Suprapubic skin (tissue), 4 donors: ENCODE measurements around the gene NRG4. TPM values are rescaled to one million over a fixed set of nuclear protein-coding genes. Genes with fewer than 3 reads are reported as not detected.

Experiments used
- DNase-seq, 2 donors: peaks; one replicate each; pipeline ENCODE4 v3.0.0-alpha.2; 2019; ENCODE audit warnings: low spot score in 2 of 2
- H3K27ac ChIP-seq: fragments of 200-600 bp; sonication (generic); one replicate; pipeline ENCODE4 v1.5.1; 2019
- H3K27me3 ChIP-seq: fragments of 200-600 bp; sonication (generic); one replicate; pipeline ENCODE4 v1.5.1; 2019
- H3K36me3 ChIP-seq: fragments of 200-600 bp; sonication (generic); one replicate; pipeline ENCODE4 v1.5.1; 2019
- H3K4me1 ChIP-seq: fragments of 200-600 bp; sonication (generic); one replicate; pipeline ENCODE4 v1.5.1; 2019
- H3K4me3 ChIP-seq: fragments of 200-600 bp; sonication (generic); one replicate; pipeline ENCODE4 v1.5.1; 2019; ENCODE audit warnings: mild to moderate bottlenecking
- H3K9me3 ChIP-seq: fragments of 200-600 bp; sonication (generic); one replicate; pipeline ENCODE4 v1.5.1; 2019
- EP300 ChIP-seq: sonication (generic); formaldehyde crosslinking; IDR thresholded peaks from one replicate; pipeline ENCODE4 v1.6.1; 2017; ENCODE audit warnings: antibody characterized with exemption
- POLR2A ChIP-seq, 2 donors: fragments of 450-650 bp; IDR thresholded peaks; one replicate each; pipeline ENCODE4 v1.6.1; 2017; ENCODE audit warnings: antibody characterized with exemption in 2 of 2, mild to moderate bottlenecking in 2 of 2, moderate library complexity in 2 of 2
- POLR2AphosphoS5 ChIP-seq, 3 donors: sonication (generic); formaldehyde crosslinking; IDR thresholded peaks; one replicate each; pipeline ENCODE4 v1.6.1; 2017; ENCODE audit warnings: antibody characterized with exemption in 3 of 3
- WGBS: methylation state at CpG from one replicate; pipeline ENCODE4 v1.1.5; 2018; 5-methylcytosine and 5-hydroxymethylcytosine counted together
- total RNA-seq, 4 donors: library from RNA; depleted of rRNA; stranded (reverse); fragments of >200 nt; gene quantifications; one replicate each; pipeline ENCODE4 v1.1.0, GENCODE V29; 2016
- TF ChIP-seq, protein P1 (sequence below), 2 donors: fragments of 200-600 bp in 1 of 2; fragments of 450-650 bp in 1 of 2; sonication (generic) in 1 of 2; IDR thresholded peaks; one replicate each; pipeline ENCODE4 v1.5.1; 2016 to 2019; ENCODE audit warnings: antibody characterized with exemption in 2 of 2, mild to moderate bottlenecking in 1 of 2, moderate library complexity in 1 of 2

The NRG4 gene
- total RNA-seq, 4 donors from 2014 or later = 0.17 to 4.6 (median 2.9) TPM

DNA sequence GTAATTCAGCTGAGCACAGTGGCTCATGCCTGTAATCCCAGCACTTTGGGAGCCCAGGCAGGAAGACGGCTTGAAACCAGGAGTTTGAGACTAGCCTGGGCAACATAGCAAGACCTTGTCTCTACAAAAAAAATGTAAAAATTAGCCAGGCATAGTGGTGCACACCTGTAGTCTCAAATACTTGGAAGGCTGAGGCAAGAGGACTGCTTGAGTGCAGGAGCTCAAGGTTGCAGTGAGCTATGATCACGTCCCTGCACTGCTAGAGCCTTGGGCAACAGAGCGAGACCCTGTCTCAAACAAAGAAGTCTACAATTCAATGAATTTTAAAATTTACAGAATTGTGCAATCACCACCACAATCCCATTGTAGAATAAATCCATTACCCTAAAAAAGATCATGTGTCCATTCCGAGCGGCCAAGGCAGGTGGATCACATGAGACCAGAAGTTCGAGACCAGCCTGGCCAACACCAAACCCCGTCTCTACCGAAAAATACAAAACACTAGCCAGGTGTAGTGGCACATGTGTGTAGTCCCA is 63.4 kb downstream of the NRG4 start:
- H3K4me1 ChIP-seq = peaks cover 5% of the 10 kb centered on the region
- TF ChIP-seq EP300 (no peak), POLR2AphosphoS5 (IDR thresholded peaks at IDR 0.05) (no peak), POLR2A (IDR thresholded peaks at IDR 0.05) (no peak)
- TF ChIP-seq, protein P1, sequence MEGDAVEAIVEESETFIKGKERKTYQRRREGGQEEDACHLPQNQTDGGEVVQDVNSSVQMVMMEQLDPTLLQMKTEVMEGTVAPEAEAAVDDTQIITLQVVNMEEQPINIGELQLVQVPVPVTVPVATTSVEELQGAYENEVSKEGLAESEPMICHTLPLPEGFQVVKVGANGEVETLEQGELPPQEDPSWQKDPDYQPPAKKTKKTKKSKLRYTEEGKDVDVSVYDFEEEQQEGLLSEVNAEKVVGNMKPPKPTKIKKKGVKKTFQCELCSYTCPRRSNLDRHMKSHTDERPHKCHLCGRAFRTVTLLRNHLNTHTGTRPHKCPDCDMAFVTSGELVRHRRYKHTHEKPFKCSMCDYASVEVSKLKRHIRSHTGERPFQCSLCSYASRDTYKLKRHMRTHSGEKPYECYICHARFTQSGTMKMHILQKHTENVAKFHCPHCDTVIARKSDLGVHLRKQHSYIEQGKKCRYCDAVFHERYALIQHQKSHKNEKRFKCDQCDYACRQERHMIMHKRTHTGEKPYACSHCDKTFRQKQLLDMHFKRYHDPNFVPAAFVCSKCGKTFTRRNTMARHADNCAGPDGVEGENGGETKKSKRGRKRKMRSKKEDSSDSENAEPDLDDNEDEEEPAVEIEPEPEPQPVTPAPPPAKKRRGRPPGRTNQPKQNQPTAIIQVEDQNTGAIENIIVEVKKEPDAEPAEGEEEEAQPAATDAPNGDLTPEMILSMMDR (IDR thresholded peaks at IDR 0.05) = no peak
- no peaks in the 10 kb centered on the region for H3K9me3 ChIP-seq
- H3K27me3 ChIP-seq = peaks cover 5% of the 10 kb centered on the region
- DNase-seq = no peak
- H3K4me3 ChIP-seq = no peak overlapping the region
- no peaks in the 10 kb centered on the region for H3K36me3 ChIP-seq
- no peak overlapping the region for H3K27ac ChIP-seq
- WGBS = 81% methylated on average over 8 of the region's 8 CpGs

GRCh38 chr15:75947092-75947491 is 65.1 kb downstream of the NRG4 start:
- peaks cover 5% of the 10 kb centered on the region for H3K27me3 ChIP-seq
- peaks cover 5% of the 10 kb centered on the region for H3K4me1 ChIP-seq
- no peak for DNase-seq
- no peaks in the 10 kb centered on the region for H3K9me3 ChIP-seq
- H3K36me3 ChIP-seq = no peaks in the 10 kb centered on the region
- no peak overlapping the region for H3K4me3 ChIP-seq
- no peak overlapping the region for H3K27ac ChIP-seq
- 31% methylated on average over 1 of the region's 1 CpG for WGBS
- TF ChIP-seq POLR2A (IDR thresholded peaks at IDR 0.05) (no peak), POLR2AphosphoS5 (IDR thresholded peaks at IDR 0.05) (no peak), EP300 (no peak)
- TF ChIP-seq, protein P1 (IDR thresholded peaks at IDR 0.05) = no peak

DNA sequence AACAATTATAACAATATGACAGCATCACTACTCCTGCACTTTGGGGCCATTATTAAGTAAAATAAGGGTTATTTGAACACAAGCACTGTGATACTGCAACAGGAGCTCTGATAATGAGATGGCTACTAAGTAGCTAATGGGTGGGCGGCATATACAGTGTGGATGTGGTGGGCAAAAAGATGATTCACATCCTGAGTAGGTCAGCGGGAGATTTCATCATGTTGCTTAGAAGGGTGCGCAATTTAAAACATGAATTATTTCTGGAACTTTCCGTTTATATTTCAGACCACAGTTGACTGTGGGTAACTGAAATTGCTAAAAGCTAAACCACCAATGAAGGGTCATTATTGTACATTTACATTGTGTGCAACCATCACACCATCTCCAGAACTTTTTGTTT is 66.3 kb downstream of the NRG4 start:
- DNase-seq = no peak
- H3K4me1 ChIP-seq = peaks cover 5% of the 10 kb centered on the region
- H3K27me3 ChIP-seq = peaks cover 5% of the 10 kb centered on the region
- no peaks in the 10 kb centered on the region for H3K9me3 ChIP-seq
- WGBS = 79% methylated on average over 4 of the region's 4 CpGs
- no peak for TF ChIP-seq POLR2A (IDR thresholded peaks at IDR 0.05)
- TF ChIP-seq POLR2AphosphoS5 (IDR thresholded peaks at IDR 0.05) = no peak
- TF ChIP-seq EP300 = no peak
- TF ChIP-seq, protein P1 (IDR thresholded peaks at IDR 0.05) = no peak
- H3K4me3 ChIP-seq = no peak overlapping the region
- no peaks in the 10 kb centered on the region for H3K36me3 ChIP-seq
- no peak overlapping the region for H3K27ac ChIP-seq

DNA sequence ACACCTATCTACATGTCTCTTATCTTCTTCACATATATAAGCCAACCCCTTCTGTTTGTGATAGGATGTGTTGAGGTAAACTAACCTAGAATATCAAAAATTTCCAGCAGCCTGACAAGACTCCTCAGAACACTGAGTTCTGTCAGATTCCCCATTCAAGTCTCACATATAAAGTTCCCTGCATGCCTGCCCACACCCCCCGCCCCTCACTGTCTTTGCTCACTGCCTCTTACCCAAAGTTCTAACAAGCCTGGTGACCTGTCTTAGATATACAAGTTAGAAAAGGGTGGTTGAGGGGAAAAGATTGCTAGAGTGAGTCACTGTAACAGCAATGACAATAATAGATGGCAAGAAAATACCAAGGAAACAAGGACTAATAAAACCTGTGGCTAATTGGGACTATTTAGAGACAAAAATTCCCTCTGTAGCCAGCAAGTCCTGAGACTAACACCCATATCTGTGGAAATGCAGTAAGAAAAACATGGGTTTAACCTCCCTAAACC is 68.5 kb downstream of the NRG4 start:
- Histone ChIP-seq H3K36me3 (no peaks in the 10 kb centered on the region), H3K9me3 (no peaks in the 10 kb centered on the region), H3K4me1 (peaks cover 5% of the 10 kb centered on the region), H3K4me3 (no peak overlapping the region), H3K27ac (no peak overlapping the region), H3K27me3 (peaks cover 5% of the 10 kb centered on the region)
- TF ChIP-seq POLR2A (IDR thresholded peaks at IDR 0.05) (no peak), EP300 (no peak), POLR2AphosphoS5 (IDR thresholded peaks at IDR 0.05) (no peak)
- TF ChIP-seq, protein P1 (IDR thresholded peaks at IDR 0.05) = no peak
- WGBS = 61% methylated on average over 1 of the region's 1 CpG
- DNase-seq = no peak

DNA sequence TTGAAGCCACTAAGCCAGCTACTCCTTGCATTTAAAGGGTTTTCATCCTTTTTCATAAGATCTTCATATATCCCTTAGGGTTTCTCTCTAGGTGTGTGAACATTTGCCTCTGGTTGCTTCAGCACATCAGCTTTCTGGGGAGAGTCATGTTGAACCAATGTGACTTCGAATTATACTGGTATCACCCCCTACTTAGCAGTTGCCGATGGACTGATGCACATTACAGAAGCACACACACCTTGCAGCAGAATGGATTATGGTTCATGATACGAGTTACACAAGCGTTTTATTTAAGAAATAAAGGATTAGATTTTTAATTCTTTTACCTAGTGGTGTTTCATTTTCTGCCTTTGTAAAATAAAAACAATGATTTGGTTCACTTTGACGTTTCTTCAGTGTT is 69.0 kb downstream of the NRG4 start:
- no peaks in the 10 kb centered on the region for H3K36me3 ChIP-seq
- no peak for TF ChIP-seq POLR2AphosphoS5 (IDR thresholded peaks at IDR 0.05)
- TF ChIP-seq POLR2A (IDR thresholded peaks at IDR 0.05) = no peak
- TF ChIP-seq EP300 = no peak
- TF ChIP-seq, protein P1 (IDR thresholded peaks at IDR 0.05) = no peak
- WGBS = 81% methylated on average over 5 of the region's 5 CpGs
- peaks cover 5% of the 10 kb centered on the region for H3K4me1 ChIP-seq
- H3K27me3 ChIP-seq = peaks cover 5% of the 10 kb centered on the region
- H3K9me3 ChIP-seq = no peaks in the 10 kb centered on the region
- no peak for DNase-seq
- no peak overlapping the region for H3K4me3 ChIP-seq
- no peak overlapping the region for H3K27ac ChIP-seq
